ENCODE results near the gene BOD1.

BOD1 gene

DNA sequence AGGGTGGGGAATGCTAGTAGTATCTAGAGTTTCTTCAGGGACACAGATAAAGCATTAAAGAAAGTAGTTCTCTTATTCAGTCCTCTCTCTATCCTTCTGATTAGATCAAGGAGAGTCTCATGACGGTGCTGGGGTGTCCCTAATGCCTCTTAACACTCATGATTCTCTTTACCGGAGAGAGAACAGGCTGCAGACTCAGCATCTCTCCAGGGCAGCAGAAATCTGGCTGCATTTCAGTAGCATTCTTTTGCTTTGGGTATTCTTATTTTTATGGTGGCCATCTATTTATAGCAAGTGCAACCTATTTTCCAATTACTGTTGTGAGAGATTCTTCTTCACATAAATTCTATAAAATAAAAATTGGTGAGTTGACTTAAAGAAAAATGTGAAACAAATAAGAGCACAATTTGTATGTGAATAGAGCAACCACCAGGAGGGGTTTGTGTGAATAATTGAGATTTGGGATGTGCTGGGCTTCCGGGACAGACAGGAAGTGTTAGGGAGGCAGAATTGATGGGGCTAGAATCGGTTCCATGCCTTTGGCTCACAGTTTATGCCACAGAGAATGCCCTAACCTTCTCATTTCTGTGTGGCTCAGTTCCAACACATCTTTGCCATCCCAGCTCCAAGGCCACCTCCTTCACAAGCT is 23.8 kb upstream of the BOD1 start:
- no peak for DNase-seq

DNA sequence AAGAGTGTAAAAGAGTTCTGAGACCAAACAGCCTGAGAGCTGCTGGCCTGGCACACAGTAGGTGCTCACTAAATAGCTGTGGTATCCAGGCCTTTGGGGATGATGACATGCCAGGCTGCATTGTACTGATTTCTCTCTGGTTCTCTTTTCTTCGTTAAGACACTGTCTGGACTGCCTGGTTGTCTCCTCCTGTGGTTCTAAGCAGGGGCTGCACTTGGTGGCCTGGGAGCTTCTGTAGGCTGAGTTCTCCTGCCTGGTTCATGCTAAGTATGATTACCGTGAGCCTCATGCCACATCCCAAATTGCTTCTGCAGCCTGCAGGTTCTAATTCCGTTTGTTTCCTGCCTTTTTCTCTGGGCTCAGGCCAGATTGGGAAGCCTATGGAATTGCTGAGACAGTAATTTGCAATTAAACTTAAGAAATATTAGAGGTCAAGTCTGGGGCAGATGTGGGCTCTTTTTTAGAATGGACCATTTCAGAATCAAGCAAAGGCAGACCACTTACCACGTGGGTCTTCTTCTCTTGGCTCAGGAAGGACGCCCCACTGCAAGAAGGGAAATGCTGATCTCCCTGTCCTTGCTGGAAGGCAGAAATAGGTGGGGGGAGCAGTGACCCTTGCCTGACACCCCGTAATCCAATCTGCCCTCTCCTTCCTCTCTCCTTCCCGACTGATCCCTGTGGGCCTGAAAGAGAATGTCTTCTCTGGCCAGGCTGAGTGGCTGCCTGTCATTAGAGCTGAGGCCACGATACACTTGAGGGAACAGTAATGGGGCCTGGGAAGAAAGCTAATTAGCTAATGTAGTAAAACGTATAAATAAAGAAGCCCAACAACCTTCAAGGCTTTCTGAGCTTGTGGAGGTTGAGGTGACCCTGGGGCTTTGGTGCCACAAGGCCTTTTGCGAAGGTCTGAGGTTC is 21.9 kb upstream of the BOD1 start:
- DNase-seq: no peak

DNA sequence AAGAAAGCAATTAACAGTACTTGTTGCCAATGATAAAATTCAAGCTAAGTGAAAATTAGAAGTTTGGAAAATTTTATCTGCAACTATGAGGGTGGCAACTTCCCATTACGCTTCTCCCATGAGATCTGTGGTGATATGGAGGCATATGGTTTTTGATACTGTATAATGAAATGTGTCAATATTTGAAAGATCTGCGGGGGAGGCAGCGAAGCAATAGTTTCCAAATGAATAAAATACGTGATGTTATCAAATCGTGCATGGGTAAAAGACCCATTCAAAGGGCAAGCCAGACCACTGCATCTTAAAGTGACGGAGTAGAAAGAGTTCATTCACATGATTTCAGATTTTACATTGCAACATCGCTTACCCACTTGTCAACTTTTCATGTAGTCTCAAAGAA is 20.9 kb upstream of the BOD1 start:
- no peak for DNase-seq

DNA sequence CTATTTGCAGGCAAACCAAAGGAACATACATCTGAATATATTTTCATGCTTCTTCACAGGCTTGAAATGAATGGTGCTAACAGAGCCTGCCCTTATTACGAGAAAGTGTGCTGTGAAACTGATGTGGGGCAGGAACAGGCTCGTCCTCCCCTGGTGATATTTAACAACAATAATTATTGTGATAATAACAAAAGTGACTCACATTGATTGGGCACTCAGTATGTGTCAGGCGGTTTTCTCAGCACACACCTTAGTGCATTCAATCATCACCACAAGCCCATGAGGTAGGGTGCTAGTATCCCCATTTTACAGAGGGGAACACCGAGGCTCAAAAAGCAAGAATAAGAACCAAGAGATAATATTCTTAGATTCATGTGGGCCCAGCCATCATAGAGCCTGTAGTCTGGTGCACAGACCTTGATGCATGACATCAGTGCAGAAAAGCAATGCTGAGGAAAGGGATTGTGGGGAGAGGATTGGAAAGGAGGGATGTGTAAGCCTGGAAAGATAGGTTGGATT is 18.1 kb upstream of the BOD1 start:
- no peak for DNase-seq

DNA sequence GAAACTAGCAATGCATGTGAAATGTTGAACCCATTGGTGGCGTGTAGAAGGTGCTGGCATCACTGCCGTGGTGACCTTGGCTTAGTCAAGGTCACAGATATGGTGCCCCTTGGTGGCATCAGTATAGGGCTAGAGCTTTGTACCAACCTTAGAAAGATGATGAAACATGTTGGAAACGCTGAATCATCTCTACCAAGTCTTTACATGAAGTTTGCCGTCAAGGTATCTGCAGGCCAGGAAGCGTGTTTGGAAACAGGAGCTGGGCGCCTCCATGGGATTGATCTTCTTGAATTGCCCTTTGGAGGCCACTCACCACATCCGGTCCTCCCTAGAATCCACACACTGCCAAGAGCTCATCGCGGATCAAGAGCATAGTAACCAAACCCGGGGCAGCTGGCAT is 16.9 kb upstream of the BOD1 start:
- no peak for DNase-seq

DNA sequence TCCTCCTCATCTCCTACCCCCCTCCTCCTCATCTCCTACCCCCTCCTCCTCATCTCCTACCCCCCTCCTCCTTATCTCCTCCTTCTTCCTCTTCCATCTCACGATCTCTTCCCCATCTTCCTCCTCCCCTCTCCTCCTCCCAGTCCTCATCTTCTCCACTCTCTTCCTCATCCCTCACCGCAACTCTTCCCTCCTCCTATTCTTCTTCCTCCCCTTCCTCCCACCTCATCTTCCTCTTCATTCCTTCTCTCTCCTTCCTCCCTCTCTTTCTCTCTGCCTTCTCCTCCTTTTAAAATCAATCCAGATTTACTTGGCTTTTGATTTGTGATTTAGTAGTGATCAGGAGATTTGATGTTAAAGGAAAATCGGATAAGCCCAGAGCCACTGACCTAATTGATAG is 15.0 kb upstream of the BOD1 start:
- DNase-seq: no peak

DNA sequence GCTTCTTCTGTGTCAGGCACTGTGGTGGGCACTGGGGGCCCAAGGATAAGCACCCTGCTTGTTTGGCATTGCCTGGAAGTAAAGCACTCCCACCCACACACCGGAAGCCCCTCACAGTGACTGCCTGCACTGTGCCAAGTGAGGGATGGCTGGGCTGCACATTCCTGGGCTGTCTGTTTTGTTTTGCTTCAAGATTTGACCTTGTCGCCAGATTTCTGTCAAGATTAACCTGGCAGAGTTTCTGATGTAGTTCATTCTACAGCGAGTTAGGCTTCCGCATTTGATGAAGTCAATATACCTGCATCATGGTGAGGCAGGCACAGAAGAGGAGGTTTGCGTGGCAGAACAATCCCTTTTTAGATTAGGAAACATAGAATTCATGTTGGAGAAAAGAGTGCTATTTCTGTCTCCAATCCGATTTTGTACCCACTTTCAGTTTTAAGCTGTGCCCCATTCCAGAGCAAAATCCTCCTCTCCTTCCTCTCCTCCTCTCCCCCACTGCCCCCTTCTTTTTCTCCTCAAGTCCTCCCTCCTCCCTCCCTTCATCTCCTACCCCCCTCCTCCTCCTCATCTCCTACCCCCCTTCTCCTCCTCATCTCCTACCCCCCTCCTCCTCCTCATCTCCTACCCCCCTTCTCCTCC is 14.4 kb upstream of the BOD1 start:
- DNase-seq: no peak

GRCh38 chr5:173629628-173630027 is 13.2 kb upstream of the BOD1 start:
- DNase-seq: no peak

DNA sequence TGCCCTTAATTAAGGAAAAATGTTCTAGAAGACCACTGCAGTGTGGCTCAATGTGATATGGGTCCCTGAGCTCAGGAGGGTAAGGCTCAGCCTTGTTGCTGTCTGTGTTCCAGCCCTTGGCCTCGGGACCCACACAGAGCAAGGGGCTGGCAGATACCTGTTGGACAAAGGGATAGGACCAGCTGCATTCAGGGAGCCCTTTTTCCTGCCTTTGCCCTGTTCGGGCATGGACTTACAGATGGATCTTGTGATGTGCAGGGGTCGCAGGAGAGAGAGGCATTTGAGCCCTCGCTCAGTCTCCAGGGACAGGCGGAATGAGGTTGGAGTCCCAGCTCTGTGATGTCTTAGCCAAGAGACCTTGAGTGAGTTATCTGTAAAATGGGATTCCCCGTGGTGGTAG is 12.1 kb upstream of the BOD1 start:
- DNase-seq: no peak

DNA sequence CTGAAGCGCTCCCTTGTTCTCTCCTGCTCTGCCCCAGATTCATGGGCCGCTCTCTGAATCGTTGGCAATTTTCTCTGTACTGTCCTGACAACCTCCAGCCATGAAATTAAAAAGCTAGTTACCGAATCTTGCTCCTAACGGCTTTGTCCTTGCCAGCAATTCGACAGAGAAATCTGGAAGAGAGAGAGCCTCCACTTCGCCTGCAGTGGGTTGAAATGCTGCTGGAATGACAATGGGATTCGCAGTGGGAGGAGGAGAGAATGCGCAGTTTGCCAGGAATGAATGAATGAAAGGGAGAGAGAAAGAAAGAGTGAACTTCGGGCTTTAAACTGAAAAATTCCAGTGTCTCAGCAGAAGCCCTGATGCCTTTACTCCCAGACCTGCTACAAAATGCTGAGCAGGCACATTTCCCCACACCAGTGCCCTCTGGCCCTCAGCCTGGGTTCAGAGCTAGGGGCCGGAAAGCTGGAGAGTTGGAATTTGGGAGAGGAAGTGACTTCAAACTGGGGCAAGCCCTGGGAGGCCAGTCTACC is 11.5 kb upstream of the BOD1 start:
- no peak for DNase-seq

DNA sequence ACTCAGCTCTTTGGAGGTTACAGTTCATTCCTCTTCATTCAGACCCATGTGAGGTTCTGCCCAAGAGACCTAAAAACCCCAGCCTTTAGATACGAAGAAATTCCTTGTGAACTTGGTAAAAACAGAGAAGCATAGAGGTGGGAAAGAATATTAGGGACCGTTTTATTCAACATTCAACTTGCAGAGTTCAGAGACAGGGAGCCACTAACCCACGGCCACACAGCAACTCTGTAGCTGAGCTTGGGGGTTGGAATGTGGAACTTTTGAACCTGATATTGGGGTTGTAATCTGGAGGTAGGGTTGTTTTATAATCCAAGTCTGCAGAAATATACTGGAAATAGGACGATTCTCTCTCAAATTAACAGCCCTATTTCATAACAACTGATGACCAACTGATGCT is 10.8 kb upstream of the BOD1 start:
- no peak for DNase-seq

GRCh38 chr5:173626505-173626820 is 10.0 kb upstream of the BOD1 start:
- DNase-seq: no peak

DNA sequence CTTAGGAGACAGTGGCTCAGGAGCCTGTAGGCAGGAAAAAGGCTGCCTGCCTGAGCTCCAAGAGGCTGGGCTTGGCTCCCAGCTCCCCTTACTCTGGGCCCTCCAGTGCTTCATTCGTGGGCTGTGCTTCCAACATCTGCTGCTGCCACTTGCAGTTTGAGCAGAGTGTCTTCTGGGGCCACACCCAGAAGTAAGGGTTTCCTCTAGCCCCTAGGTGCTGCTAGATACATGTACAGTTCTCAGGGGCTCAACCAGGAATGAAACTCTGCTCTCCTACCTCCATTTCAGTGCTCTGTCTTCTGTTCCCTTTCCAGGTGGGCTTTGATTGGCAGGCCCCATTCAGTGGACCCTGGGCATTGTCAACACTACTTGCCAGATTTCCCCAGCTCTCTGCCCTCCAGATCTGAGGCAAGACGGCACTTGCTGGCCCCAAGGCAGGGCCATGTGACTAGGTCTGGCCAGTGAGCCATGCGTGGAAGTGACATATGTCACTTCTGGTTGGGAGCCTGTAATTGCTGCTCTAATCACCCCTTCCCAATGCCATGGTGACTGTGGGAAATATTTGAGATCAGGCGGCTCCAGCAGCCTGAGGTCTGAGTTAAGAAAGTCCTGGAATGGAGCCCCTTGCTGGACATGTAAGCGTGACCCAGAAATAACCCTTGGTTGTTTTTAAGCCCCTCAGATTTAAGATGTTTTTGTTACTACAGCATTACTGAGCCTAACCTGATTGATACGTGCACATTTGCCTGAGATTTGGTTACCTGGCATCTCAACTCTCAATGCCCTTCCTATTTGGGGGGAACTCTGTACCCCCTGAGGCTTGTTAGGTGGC is 9.4 kb upstream of the BOD1 start:
- no peak for DNase-seq

DNA sequence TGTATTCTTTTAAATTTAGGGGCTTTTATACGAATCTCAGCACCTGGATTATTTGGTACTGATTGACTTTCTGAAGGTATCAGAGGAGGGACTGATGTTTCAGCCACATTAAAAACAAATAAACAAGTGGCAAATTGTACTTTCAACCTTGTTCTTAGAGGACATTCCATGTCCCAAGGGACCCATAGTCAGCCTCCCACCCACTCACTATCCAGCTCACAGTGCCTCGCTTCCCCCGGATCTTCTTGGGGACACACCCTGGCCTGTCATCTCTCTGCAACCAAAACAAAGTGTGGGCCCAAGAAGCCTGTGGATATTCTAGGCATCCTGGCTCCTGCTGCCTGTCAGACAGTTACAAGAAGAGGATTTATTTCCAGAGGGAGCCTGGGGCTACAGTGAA is 8.8 kb upstream of the BOD1 start:
- no peak for DNase-seq

DNA sequence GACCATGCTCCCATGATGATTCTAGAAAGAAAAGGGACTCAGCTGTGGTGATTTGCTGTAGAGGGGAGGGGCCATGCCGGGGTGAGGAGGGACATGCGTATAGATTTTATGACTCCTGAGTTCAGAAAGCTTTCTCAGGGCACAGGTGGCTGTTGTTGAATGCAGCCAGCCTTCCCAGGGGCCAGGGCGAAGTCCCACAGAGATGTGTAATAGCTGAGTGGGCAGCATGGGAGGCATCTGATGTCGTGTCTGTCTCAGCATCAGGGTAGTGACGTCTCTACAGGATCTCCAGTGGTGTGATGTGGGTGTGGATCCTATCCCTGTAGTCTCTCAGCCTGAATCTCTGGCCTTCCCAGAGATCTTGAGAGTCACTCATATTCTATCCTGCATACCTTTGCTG is 7.8 kb upstream of the BOD1 start:
- DNase-seq: no peak

GRCh38 chr5:173623789-173624188 is 7.3 kb upstream of the BOD1 start:
- no peak for DNase-seq

DNA sequence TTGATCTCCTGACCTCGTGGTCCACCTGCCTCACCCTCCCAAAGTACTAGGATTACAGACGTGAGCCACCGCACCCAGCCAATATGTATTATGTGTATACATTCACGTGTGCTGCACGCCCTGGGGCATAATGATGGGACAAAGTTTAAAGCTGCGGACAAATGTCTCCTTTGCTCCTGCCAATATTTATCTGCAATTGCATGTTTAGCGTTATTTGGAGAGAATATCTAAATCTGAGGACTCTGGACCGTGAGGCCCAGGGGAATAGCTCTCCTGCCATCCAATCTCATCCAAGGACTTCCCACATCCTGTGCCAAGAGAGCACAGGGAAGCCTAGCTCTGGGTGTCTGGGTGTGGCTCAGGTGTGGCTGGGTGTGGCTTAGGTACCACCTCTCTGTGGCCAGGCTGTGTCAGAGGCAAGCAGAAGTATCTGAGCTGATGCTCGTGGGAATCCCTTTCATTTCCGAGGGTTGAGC is 6.9 kb upstream of the BOD1 start:
- DNase-seq: no peak

DNA sequence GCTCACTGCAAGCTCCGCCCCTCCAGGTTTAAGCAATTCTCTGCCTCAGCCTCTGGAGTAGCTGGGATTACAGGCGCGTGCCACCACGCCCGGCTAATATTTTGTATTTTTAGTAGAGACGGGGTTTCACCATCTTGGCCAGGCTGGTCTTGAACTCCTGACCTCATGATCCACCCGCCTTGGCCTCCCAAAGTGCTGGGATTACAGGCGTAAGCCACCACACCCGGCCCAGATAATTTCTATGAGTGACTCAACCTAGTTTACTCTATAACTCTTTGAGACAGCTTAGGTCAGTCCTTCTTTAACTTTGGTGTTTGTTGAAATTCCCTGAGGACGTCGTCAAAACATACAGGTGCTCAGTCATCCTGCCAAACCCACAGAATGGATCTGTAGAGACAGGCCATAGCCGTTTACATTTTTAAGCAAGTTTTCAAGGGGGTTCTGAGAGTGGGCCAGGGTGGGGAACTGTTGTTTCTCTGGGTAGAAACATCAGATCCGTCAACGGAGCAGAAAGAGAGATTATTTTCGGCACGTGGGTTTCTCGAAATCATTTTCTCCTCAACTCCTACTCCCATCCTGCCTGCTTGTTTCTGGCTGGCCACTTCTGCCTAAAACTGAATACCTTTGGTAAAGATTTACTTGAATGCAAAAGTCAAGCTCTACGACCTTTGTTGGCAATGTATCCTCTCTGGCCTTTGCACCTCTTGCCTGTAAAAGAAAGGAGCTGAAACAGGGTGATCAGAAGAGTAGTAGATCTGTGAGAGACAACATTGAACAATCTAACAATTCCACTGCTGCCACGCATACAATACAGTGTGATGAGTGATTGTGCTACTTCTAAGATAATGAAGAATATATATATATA is 6.0 kb upstream of the BOD1 start:
- no peak for DNase-seq

DNA sequence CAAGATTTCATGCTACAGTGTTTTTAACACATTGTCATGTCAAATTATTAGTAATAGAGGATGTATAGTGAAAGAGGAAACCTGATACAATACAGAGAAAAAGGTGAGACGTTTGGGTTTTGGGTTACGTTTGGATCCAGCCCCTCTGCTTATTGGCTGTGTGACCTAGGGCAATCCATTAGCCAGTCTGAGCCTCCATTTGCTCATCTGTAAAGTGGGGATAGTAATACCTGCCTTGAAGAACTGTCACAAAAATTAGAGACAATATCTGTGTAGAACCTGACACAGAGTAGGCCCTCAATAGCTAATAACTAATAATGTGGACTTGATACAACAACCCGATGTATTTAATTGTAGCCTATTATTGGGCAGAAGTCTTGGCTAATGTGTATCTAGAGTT is 4.3 kb upstream of the BOD1 start:
- DNase-seq: no peak

GRCh38 chr5:173618927-173619519 is 2.6 kb upstream of the BOD1 start:
- DNase-seq: peak; percentile 17

- DNase-seq: peak; percentile 43
Observed at GRCh38 chr5:173615884-173616576, 420 bp downstream of the BOD1 start.

Measured in GF-D8 (cell line).